Activated CD4-positive, alpha-beta memory T cell treated with anti-CD3 and anti-CD28 coated beads for 36 hours (primary cell): ENCODE results near the gene CWC15. TPM values are rescaled to one million over a fixed set of nuclear protein-coding genes. Genes with fewer than 3 reads are reported as not detected.
"Not testable (repeated sequence)": the region's sequence is repeated elsewhere in the genome, so short reads cannot be mapped to it uniquely, and the experiment has no call there.

Experiments
- CTCF ChIA-PET: fragments of 350-600 bp; sonication (Branson Sonifier 250); formaldehyde crosslinking; loops from one replicate; lab custom pipeline; 2021; ENCODE audit warnings: antibody characterized with exemption, inconsistent platforms; lab: Charles Lee
- POLR2A ChIA-PET: fragments of 350-600 bp; sonication (Branson Sonifier 250); formaldehyde crosslinking; loops from one replicate; lab custom pipeline; 2021; ENCODE audit warnings: antibody characterized with exemption; lab: Charles Lee
- DNase-seq: peaks from one replicate; pipeline ENCODE4 v3.0.0-alpha.2; 2020
- H3K27ac Mint-ChIP-seq: one replicate; pipeline ENCODE4 v1.8.0; 2021; ENCODE audit warnings: mixed read lengths
- H3K27me3 Mint-ChIP-seq: one replicate; pipeline ENCODE4 v1.8.0; 2021; ENCODE audit warnings: mixed read lengths
- H3K36me3 Mint-ChIP-seq: one replicate; pipeline ENCODE4 v1.8.0; 2021; ENCODE audit warnings: mixed read lengths
- H3K4me1 Mint-ChIP-seq: one replicate; pipeline ENCODE4 v1.8.0; 2021; ENCODE audit warnings: low read depth, mixed read lengths
- H3K4me3 Mint-ChIP-seq: one replicate; pipeline ENCODE4 v1.8.0; 2021; ENCODE audit warnings: mild to moderate bottlenecking, mixed read lengths
- H3K9me3 Mint-ChIP-seq: one replicate; pipeline ENCODE4 v1.8.0; 2021; ENCODE audit warnings: mixed read lengths
- intact Hi-C: fragments of 100-400 bp; cut with micrococcal nuclease; formaldehyde crosslinking; loops from one replicate; pipeline ENCODE4 v1.15.1; 2023
- total RNA-seq, 2 experiments: library from RNA; stranded (reverse); gene quantifications; one replicate each; pipeline ENCODE4 v1.2.3, GENCODE V29; 2021

Gene CWC15
- total RNA-seq: 10 to 100 TPM; 65.9 to 67.1 TPM

DNA sequence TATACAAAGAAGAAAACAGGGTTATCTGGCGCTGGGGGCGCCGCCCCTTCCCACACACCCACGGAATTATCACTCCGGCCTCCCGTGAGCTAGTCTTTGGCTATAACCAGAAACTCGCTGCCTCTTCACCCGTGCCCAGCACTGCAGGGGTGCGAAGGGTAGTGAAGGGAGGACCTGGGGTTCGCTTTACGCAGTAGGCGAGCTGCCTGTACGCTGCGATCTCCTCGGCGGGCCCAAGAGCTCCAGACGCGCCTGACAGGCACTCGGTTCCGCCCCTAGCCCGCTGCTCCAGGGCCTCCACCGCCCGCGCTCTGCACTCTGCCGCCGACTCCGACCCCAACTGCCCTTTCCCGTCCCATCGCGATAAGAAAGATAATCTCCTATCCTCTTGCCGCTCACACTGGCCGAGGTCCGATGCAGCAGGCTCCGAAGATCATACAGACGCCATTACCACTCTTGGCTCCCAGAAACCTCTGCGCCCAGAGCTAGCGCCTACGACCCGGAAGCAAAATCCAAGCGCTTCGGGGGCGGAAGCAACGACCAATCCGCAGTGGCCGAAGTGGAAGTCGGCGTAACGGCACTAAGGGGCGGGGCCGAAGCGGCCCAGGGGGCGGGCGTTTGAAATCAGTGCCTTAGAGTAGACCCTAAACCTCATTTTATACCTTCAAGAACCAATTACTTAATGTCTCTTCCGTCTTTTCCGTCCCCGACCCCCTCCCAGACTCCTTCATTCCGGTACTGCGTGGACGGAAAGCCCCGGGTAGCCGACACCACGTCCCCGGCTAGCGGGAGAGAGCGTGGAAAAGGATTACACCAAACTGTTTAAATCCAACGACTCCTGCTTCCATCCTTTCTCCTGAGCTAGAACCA is at the start of gene CWC15, which contains the start of gene KDM4D:
TSS of gene CWC15 (minus strand) at position 458 of the 870 bp plus-strand sequence. CDS start 1,371 bp downstream, outside the sequence.
TSS of gene KDM4D (plus strand) at position 611 of the 870 bp plus-strand sequence. CDS start 23,664 bp downstream, outside the sequence.
- peak; percentile 97 for DNase-seq
- POLR2A ChIA-PET: interaction anchor here (0.6 to 2.2 kb wide), 5 partner anchors 15 to 178 kb away, joined by 3 to 17 read pairs (median 3); partner anchors contain the start of gene SRSF8
- CTCF ChIA-PET: interaction anchor here (0.6 to 2.2 kb wide), 6 partner anchors 12 to 178 kb away, joined by 3 to 11 read pairs (median 4); no protein-coding TSS in a partner anchor
- Mint-ChIP-seq H3K4me3 (peak within 1 kb of the TSS; percentile 99), H3K27me3 (no peaks in the 10 kb centered on the region), H3K9me3 (no peaks in the 10 kb centered on the region), H3K36me3 (peaks cover 31% of the 10 kb centered on the region), H3K27ac (peak within 1 kb of the TSS; percentile 86), H3K4me1 (peaks cover 34% of the 10 kb centered on the region)
- intact Hi-C loops: loop anchor here (1.0 to 5.0 kb wide), 8 partner anchors 49 to 817 kb away; partner anchors contain the start of genes CEP57 and SESN3

DNA sequence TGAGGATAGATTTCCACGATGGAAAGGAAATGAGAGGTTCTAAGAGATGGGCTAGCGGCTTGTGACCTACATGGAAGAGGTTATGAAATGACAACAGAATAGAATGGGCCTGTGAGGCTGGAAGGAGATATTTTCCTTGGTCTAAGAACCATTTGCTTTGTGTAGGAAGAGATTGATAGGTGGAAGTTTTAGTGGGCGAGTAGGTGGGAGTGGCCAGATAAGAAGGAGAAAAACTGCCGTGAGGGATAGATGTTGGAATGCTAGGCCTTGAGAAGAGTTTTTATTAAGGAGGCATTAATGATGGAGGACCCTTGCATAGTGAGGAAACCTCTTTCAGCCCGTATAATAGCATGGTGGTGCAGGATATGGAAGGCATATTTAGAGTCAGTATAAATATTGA is 48.1 kb upstream of the CWC15 start:
- POLR2A ChIA-PET, CTCF ChIA-PET, DNase-seq, H3K4me3 Mint-ChIP-seq, H3K27ac Mint-ChIP-seq, intact Hi-C loops, H3K36me3 Mint-ChIP-seq, H3K27me3 Mint-ChIP-seq, H3K4me1 Mint-ChIP-seq, H3K9me3 Mint-ChIP-seq: not testable (repeated sequence)

DNA sequence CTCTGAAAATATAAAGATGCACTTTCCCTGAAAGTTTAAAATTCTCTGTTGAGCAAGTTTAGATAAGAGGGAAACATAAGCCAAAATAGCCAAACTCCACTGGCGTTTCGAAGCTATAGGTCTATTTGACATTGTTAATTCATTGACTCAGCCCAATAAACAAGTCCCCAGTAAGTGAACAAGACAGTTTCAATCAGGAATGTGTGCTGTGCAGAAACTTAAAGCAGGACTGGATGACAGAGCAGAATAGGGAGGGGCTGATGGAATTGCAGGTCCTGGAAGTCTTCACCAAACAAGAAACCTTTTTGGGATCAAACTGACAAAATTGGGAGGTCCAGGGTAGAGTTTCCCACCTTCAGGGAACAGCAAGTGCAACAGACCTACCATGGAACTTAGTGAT is 42.8 kb upstream of the CWC15 start:
- H3K9me3 Mint-ChIP-seq: no peaks in the 10 kb centered on the region
- no peaks in the 10 kb centered on the region for H3K4me1 Mint-ChIP-seq
- no peak overlapping the region for H3K27ac Mint-ChIP-seq
- ChIA-PET CTCF (no interaction called here), POLR2A (no interaction called here)
- H3K4me3 Mint-ChIP-seq: no peak overlapping the region
- intact Hi-C loops: no loop called here
- no peak for DNase-seq
- H3K27me3 Mint-ChIP-seq: peaks cover 2% of the 10 kb centered on the region
- no peaks in the 10 kb centered on the region for H3K36me3 Mint-ChIP-seq

DNA sequence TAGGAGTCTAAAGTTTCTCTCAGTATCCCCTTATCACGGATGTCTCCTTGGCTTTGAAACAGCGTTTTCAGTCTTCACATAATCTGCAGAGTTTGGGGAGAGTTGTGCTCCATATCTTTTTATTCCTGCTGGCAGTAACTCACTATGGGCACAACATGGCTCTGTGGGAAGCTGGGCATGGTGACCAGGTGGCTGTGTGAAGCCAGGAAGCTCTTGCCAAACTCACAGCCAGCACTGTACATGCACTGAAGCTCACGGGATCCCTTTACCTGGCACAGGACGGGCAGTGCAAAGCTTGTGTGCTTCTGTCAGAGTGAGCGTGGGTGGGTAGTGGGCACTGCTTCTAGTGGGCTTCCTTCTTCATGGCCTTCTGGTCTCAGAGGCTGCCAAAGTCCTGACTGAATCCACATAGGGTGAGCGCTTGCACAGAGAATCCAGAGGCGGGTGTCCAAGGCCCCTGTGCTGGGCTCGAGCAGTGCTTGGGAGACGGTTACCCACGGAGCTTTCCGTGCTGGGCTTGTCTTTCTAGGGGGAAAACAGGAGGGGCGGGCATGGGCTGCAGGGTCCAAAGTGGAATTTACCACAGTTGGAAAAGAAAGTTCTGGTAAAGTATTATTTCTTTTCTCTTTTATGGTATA is 40.9 kb upstream of the CWC15 start:
- intact Hi-C loops: no loop called here
- no peak for DNase-seq
- ChIA-PET POLR2A (no interaction called here), CTCF (no interaction called here)
- no peak overlapping the region for H3K27ac Mint-ChIP-seq
- H3K27me3 Mint-ChIP-seq: peaks cover 2% of the 10 kb centered on the region
- no peaks in the 10 kb centered on the region for H3K36me3 Mint-ChIP-seq
- H3K9me3 Mint-ChIP-seq: no peaks in the 10 kb centered on the region
- no peak overlapping the region for H3K4me3 Mint-ChIP-seq
- no peaks in the 10 kb centered on the region for H3K4me1 Mint-ChIP-seq

DNA sequence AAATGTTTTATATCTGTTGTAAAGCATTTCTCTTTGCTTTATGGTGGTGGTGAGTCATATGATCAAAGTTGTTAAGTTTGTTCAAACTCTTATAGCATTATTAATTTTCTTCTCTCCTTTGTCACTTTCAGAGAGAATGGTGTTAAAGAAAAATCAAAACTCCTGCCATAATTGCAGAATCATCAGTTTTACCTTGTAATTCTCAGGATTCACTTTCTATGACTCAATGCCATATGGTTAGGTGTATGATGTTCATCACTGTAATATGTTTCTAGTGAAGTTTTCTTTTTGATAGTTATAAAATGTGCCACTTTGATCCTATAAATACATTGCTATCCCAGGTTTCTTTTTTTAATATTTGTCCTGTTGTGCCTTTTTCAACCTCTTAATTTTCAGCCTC is 38.0 kb upstream of the CWC15 start:
- DNase-seq: no peak
- intact Hi-C loops: no loop called here
- Mint-ChIP-seq H3K27ac (no peak overlapping the region), H3K4me3 (no peak overlapping the region), H3K4me1 (no peaks in the 10 kb centered on the region), H3K9me3 (no peaks in the 10 kb centered on the region), H3K27me3 (peaks cover 4% of the 10 kb centered on the region), H3K36me3 (no peaks in the 10 kb centered on the region)
- CTCF ChIA-PET: no interaction called here
- POLR2A ChIA-PET: no interaction called here

DNA sequence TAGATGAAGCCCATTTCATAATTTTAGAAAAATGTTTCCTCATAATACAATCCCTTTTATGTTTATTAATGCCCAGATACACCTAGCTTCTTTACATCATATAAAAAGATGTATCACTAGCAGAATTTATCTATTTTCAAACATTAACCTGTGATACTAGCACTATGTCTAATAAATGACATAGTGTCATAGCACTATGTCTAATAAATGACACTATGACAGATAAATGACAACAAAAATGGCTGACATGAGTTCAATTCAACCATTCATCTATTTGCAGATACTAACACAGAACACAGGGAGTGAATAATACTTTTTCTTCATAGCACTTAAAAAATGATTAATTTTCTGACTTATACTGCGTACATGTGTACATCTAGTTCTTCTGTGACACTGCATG is 32.3 kb upstream of the CWC15 start:
- no peak overlapping the region for H3K4me3 Mint-ChIP-seq

DNA sequence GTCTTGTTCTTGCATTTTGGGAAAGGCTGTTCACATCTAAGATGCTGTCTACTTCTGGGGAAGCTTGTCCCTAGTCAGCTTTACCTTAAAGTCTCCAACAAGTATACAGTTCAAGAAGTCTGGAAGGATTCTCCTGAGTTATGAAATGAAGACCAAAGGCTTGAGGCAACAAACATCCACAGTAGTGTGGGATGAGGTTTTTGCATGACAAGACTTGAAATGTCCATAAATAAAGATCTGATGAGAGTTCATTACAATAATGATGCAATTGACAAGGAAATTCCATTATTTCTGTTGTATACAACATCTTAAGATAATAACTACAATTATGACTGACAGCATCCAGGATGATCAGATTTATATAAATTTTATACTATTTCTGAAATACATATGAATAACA is 30.4 kb upstream of the CWC15 start:
- Mint-ChIP-seq H3K4me3 (no peak overlapping the region), H3K36me3 (no peaks in the 10 kb centered on the region), H3K9me3 (no peaks in the 10 kb centered on the region), H3K27ac (no peak overlapping the region), H3K27me3 (no peaks in the 10 kb centered on the region), H3K4me1 (no peaks in the 10 kb centered on the region)
- ChIA-PET POLR2A (no interaction called here), CTCF (no interaction called here)
- intact Hi-C loops: no loop called here
- DNase-seq: no peak

More for the DNA sequence above, 32.3 kb upstream of the CWC15 start:
- DNase-seq: no peak
- POLR2A ChIA-PET: no interaction called here
- Mint-ChIP-seq H3K27me3 (peaks cover 3% of the 10 kb centered on the region), H3K27ac (no peak overlapping the region), H3K9me3 (no peaks in the 10 kb centered on the region), H3K4me1 (no peaks in the 10 kb centered on the region), H3K36me3 (no peaks in the 10 kb centered on the region)
- intact Hi-C loops: no loop called here
- CTCF ChIA-PET: no interaction called here

DNA sequence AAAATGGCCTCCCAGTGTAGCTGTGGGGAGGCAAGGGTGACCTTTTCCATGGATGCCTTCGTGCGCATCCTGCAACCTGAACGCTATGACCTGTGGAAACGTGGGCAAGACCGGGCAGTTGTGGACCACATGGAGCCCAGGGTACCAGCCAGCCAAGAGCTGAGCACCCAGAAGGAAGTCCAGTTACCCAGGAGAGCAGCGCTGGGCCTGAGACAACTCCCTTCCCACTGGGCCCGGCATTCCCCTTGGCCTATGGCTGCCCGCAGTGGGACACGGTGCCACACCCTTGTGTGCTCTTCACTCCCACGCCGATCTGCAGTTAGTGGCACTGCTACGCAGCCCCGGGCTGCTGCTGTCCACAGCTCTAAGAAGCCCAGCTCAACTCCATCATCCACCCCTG is 24.9 kb upstream of the CWC15 start:
- Mint-ChIP-seq H3K9me3 (no peaks in the 10 kb centered on the region), H3K27ac (no peak overlapping the region), H3K27me3 (no peaks in the 10 kb centered on the region), H3K4me1 (no peaks in the 10 kb centered on the region), H3K36me3 (no peaks in the 10 kb centered on the region), H3K4me3 (no peak overlapping the region)
- intact Hi-C loops: loop anchor here (1.0 kb wide), 1 partner anchor 36 kb away; no protein-coding TSS in a partner anchor
- ChIA-PET POLR2A (no interaction called here), CTCF (no interaction called here)
- DNase-seq: no peak

DNA sequence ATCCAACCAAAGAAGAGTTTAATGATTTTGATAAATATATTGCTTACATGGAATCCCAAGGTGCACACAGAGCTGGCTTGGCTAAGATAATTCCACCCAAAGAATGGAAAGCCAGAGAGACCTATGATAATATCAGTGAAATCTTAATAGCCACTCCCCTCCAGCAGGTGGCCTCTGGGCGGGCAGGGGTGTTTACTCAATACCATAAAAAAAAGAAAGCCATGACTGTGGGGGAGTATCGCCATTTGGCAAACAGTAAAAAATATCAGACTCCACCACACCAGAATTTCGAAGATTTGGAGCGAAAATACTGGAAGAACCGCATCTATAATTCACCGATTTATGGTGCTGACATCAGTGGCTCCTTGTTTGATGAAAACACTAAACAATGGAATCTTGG is 24.1 kb upstream of the CWC15 start:
- H3K27ac Mint-ChIP-seq: no peak overlapping the region
- H3K4me1 Mint-ChIP-seq: no peaks in the 10 kb centered on the region
- POLR2A ChIA-PET: no interaction called here
- H3K4me3 Mint-ChIP-seq: no peak overlapping the region
- no peaks in the 10 kb centered on the region for H3K9me3 Mint-ChIP-seq
- no peaks in the 10 kb centered on the region for H3K36me3 Mint-ChIP-seq
- peaks cover 1% of the 10 kb centered on the region for H3K27me3 Mint-ChIP-seq
- intact Hi-C loops: no loop called here
- CTCF ChIA-PET: no interaction called here
- no peak for DNase-seq

DNA sequence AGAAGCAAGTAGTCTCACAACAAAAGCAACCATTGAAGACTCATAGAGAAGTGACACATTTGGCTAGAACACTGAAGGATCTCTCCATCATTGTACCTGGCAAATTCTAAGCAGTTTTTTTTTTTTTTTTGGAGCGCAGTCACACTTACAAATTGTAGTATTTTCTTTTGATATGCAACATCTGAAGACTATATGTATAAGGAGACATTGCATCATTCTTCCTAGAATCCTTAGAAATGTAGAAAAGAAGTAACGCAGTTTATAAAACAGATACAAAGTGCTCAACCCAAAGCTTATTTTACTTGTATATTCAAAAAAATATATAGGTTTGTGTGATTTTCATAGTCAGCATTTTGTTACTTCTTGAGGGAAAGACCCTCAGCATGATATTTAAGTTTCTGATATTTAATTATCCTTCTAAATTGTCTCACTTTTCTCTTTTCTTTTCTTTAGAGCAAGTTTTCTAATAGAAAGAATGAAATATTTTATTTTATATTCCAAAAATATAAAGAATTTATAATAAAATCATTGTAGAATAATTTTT is 20.1 kb upstream of the CWC15 start:
- H3K9me3 Mint-ChIP-seq: no peaks in the 10 kb centered on the region
- DNase-seq: no peak
- H3K36me3 Mint-ChIP-seq: no peaks in the 10 kb centered on the region
- POLR2A ChIA-PET: no interaction called here
- H3K27ac Mint-ChIP-seq: no peak overlapping the region
- H3K27me3 Mint-ChIP-seq: peaks cover 13% of the 10 kb centered on the region
- intact Hi-C loops: no loop called here
- no peak overlapping the region for H3K4me3 Mint-ChIP-seq
- H3K4me1 Mint-ChIP-seq: no peaks in the 10 kb centered on the region
- CTCF ChIA-PET: interaction anchor here (0.7 kb wide), 1 partner anchor 493 kb away, joined by 3 read pairs; no protein-coding TSS in a partner anchor

DNA sequence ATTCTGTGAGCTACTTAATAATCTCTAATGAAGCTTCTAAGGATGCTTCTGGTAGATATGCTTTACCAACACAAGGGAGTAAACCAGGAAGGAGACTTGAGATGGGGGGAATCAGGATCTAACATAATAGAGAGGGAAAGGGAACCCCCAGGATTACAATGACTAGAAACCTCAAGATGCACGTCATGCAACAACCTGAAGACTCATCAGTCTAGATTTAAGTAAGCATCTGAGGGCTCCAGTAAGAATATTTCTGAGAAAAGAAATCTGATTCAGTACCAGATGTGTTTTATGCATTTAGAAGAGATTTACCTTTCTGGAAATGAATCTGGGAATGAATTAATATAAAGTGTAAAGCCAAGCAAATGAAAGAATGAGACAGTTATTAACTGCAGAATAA is 15.4 kb upstream of the CWC15 start:
- no peak overlapping the region for H3K4me3 Mint-ChIP-seq
- H3K4me1 Mint-ChIP-seq: no peaks in the 10 kb centered on the region
- intact Hi-C loops: no loop called here
- ChIA-PET POLR2A (interaction anchor here (1.3 kb wide), 1 partner anchor 15 kb away, joined by 4 read pairs; the partner anchor contains the start of genes CWC15 and KDM4D), CTCF (no interaction called here)
- H3K27ac Mint-ChIP-seq: no peak overlapping the region
- H3K27me3 Mint-ChIP-seq: peaks cover 31% of the 10 kb centered on the region
- DNase-seq: no peak
- H3K9me3 Mint-ChIP-seq: no peaks in the 10 kb centered on the region
- H3K36me3 Mint-ChIP-seq: no peaks in the 10 kb centered on the region

DNA sequence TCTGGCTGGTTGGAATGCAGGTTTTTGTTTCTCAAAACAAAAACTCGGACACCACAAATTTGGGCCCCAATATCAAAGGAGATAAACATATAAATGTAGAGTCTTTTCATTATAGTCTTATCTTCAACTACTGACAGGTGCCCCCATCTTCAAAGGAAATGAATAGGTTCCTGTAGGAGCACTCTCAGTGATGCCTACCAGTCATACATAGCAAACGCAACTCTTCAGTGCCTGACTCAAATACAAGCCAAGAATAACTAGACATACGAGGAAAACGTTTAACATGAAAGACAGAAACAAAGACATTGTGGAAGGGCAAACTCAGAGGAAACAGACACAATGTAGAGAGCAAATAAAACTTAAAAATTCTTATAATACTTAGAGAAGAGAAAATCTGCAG is 14.0 kb upstream of the CWC15 start:
- intact Hi-C loops: no loop called here
- H3K9me3 Mint-ChIP-seq: no peaks in the 10 kb centered on the region
- no peak overlapping the region for H3K4me3 Mint-ChIP-seq
- DNase-seq: no peak
- H3K4me1 Mint-ChIP-seq: no peaks in the 10 kb centered on the region
- ChIA-PET CTCF (no interaction called here), POLR2A (no interaction called here)
- H3K27ac Mint-ChIP-seq: no peak overlapping the region
- no peaks in the 10 kb centered on the region for H3K36me3 Mint-ChIP-seq
- peaks cover 30% of the 10 kb centered on the region for H3K27me3 Mint-ChIP-seq
